Body of pancreas (tissue), 4 donors: ENCODE measurements around the gene CTNND1.

Experiments used
- POLR2A ChIP-seq, 3 donors: fragments of 450-650 bp; IDR thresholded peaks; one replicate each; pipeline ENCODE4 v1.6.1; 2016; ENCODE audit warnings: antibody characterized with exemption in 3 of 3, mild to moderate bottlenecking in 2 of 3
- TF ChIP-seq, protein P1 (sequence below), 7 experiments: fragments of 450-650 bp in 4 of 7; fragments of 200-600 bp in 3 of 7; sonication (generic) in 3 of 7; IDR thresholded peaks; one replicate each; pipeline ENCODE4 v1.5.1; 2016 to 2019; ENCODE audit warnings: antibody characterized with exemption in 7 of 7

- no peak for TF ChIP-seq POLR2A (IDR thresholded peaks at IDR 0.05)
- TF ChIP-seq, protein P1, sequence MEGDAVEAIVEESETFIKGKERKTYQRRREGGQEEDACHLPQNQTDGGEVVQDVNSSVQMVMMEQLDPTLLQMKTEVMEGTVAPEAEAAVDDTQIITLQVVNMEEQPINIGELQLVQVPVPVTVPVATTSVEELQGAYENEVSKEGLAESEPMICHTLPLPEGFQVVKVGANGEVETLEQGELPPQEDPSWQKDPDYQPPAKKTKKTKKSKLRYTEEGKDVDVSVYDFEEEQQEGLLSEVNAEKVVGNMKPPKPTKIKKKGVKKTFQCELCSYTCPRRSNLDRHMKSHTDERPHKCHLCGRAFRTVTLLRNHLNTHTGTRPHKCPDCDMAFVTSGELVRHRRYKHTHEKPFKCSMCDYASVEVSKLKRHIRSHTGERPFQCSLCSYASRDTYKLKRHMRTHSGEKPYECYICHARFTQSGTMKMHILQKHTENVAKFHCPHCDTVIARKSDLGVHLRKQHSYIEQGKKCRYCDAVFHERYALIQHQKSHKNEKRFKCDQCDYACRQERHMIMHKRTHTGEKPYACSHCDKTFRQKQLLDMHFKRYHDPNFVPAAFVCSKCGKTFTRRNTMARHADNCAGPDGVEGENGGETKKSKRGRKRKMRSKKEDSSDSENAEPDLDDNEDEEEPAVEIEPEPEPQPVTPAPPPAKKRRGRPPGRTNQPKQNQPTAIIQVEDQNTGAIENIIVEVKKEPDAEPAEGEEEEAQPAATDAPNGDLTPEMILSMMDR (IDR thresholded peaks at IDR 0.05), result no peak
Observed at GRCh38 chr11:57735619-57736298, 25.8 kb upstream of the CTNND1 start.
